SK-N-SH (cell line): ENCODE measurements around the gene DDR1. TPM values are rescaled to one million over a fixed set of nuclear protein-coding genes. Genes with fewer than 3 reads are reported as not detected.

Experiments used
- CTCF ChIA-PET: fragments of 300-600, 350-600 bp; formaldehyde crosslinking; extraction: SDS; loops from one replicate; lab custom pipeline; 2021; lab: Yijun Ruan, JAX
- POLR2A ChIA-PET: fragments of 350-600 bp; sonication (Branson Sonifier 250); formaldehyde crosslinking; extraction: SDS; loops from one replicate; lab custom pipeline; 2020; ENCODE audit warnings: antibody characterized with exemption, inconsistent platforms; lab: Yijun Ruan, JAX
- DNase-seq: peaks from one replicate; pipeline ENCODE4 v3.0.0; 2012
- H2AFZ ChIP-seq: fragments of 200-600 bp; sonication (generic); 2 replicates; pipeline ENCODE4 v1.8.1; 2016; ENCODE audit warnings: antibody characterized with exemption, mild to moderate bottlenecking, low read depth
- H3F3A ChIP-seq: fragments of 200-600 bp; sonication (generic); replicated peaks from 2 replicates; pipeline ENCODE3; 2016; ENCODE audit warnings: antibody characterized with exemption, mild to moderate bottlenecking; ENCODE audit not compliant: insufficient read depth
- H3K27ac ChIP-seq, 2 experiments: fragments of 200-500 bp in 1 of 2; fragments of 200-600 bp in 1 of 2; sonication (Bioruptor generic) in 1 of 2; sonication (generic), shearing (Covaris generic) in 1 of 2; 2 replicates each; pipeline versions ENCODE4 v1.5.1 to v1.6.1; 2014 to 2016; ENCODE audit warnings: low read depth in 2 of 2, inconsistent platforms in 1 of 2, low read length in 1 of 2, mild to moderate bottlenecking in 1 of 2, mixed read lengths in 1 of 2
- H3K27me3 ChIP-seq: fragments of 200-600 bp; sonication (generic), shearing (Covaris generic); 2 replicates; pipeline ENCODE4 v1.6.1; 2016; ENCODE audit warnings: mixed run types; ENCODE audit not compliant: insufficient read depth
- H3K36me3 ChIP-seq, 2 experiments: fragments of 200-500 bp in 1 of 2; fragments of 200-600 bp in 1 of 2; sonication (Bioruptor generic) in 1 of 2; sonication (generic) in 1 of 2; replicated peaks in 1 of 2; 2 replicates each; pipeline versions ENCODE3 to v1.5.1; 2014 to 2016; ENCODE audit warnings: low read length in 1 of 2, mild to moderate bottlenecking in 1 of 2; ENCODE audit not compliant: insufficient read depth in 2 of 2, control insufficient read depth in 1 of 2
- H3K4me1 ChIP-seq, 2 experiments: fragments of 200-500 bp in 1 of 2; fragments of 200-600 bp in 1 of 2; sonication (Bioruptor generic) in 1 of 2; sonication (generic), shearing (Covaris generic) in 1 of 2; 2 replicates each; pipeline versions ENCODE4 v1.5.1 to v1.6.1; 2014 to 2016; ENCODE audit warnings: low read depth in 1 of 2, low read length in 1 of 2, mixed run types in 1 of 2; ENCODE audit not compliant: insufficient read depth in 2 of 2, control insufficient read depth in 1 of 2
- H3K4me2 ChIP-seq: fragments of 200-600 bp; sonication (generic), shearing (Covaris generic); 2 replicates; pipeline ENCODE4 v1.6.1; 2017; ENCODE audit warnings: mixed run types
- H3K4me3 ChIP-seq, 2 experiments: fragments of 200-500 bp in 1 of 2; fragments of 200-600 bp in 1 of 2; sonication (Bioruptor generic) in 1 of 2; sonication (generic), shearing (Covaris generic) in 1 of 2; 2 replicates each; pipeline versions ENCODE4 v1.5.1 to v1.8.1; 2014 to 2016; ENCODE audit warnings: low read depth in 2 of 2, inconsistent platforms in 1 of 2, low read length in 1 of 2, mild to moderate bottlenecking in 1 of 2, mixed read lengths in 1 of 2, moderate library complexity in 1 of 2
- H3K79me2 ChIP-seq: fragments of 200-600 bp; sonication (generic); 2 replicates; pipeline ENCODE4 v1.8.1; 2017; ENCODE audit warnings: mild to moderate bottlenecking; ENCODE audit not compliant: insufficient read depth
- H3K9ac ChIP-seq: fragments of 200-600 bp; sonication (generic); 2 replicates; pipeline ENCODE4 v1.6.1; 2017; ENCODE audit warnings: mixed run types
- H3K9me2 ChIP-seq: fragments of 200-600 bp; sonication (generic); 2 replicates; pipeline ENCODE4 v1.6.1; 2017; ENCODE audit warnings: mixed run types
- H3K9me3 ChIP-seq: fragments of 200-600 bp; sonication (generic); 2 replicates; pipeline ENCODE4 v1.6.1; 2017; ENCODE audit warnings: mixed run types, mild to moderate bottlenecking, moderate library complexity
- H4K20me1 ChIP-seq: fragments of 200-600 bp; sonication (generic); 2 replicates; pipeline ENCODE4 v1.6.1; 2017; ENCODE audit warnings: mild to moderate bottlenecking, mixed run types; ENCODE audit not compliant: insufficient read depth
- CHD2 ChIP-seq: fragments of 150-350 bp; IDR thresholded peaks from 2 replicates; pipeline ENCODE4 v1.6.1; 2018; ENCODE audit warnings: low read length; ENCODE audit not compliant: partially characterized antibody
- CTCF ChIP-seq: fragments of 200-600 bp; sonication (generic); IDR thresholded peaks from 2 replicates; pipeline ENCODE4 v1.6.1; 2017; ENCODE audit warnings: antibody characterized with exemption, mild to moderate bottlenecking, moderate library complexity
- ELF1 ChIP-seq: IDR thresholded peaks from 2 replicates; pipeline ENCODE4 v1.4.0; 2012
- EZH2phosphoT487 ChIP-seq: fragments of 200-600 bp; sonication (generic); IDR thresholded peaks from 2 replicates; pipeline ENCODE4 v1.6.1; 2017; ENCODE audit warnings: low read depth, mixed run types, mild to moderate bottlenecking, antibody characterized with exemption, moderate library complexity, borderline replicate concordance
- FOSL2 ChIP-seq: IDR thresholded peaks from 2 replicates; pipeline ENCODE4 v1.4.0; 2012; ENCODE audit warnings: low read depth, mild to moderate bottlenecking, moderate library complexity, borderline replicate concordance
- FOXJ3 ChIP-seq: sonication (generic); formaldehyde crosslinking; IDR thresholded peaks from 2 replicates; pipeline ENCODE4 v1.5.1; 2020; ENCODE audit warnings: mild to moderate bottlenecking, missing genetic modification reagents
- FOXM1 ChIP-seq: IDR thresholded peaks from 2 replicates; pipeline ENCODE4 v1.4.0; 2012; ENCODE audit warnings: low read depth, mild to moderate bottlenecking
- IRF3 ChIP-seq: fragments of 150-350 bp; IDR thresholded peaks from 2 replicates; pipeline ENCODE4 v1.6.1; 2016; ENCODE audit warnings: mild to moderate bottlenecking, low read depth, low read length
- JUND ChIP-seq: IDR thresholded peaks from 2 replicates; pipeline ENCODE4 v1.4.0; 2012
- MEF2A ChIP-seq: IDR thresholded peaks from 2 replicates; pipeline ENCODE4 v1.4.0; 2012; ENCODE audit warnings: low read depth, borderline replicate concordance
- MXI1 ChIP-seq: IDR thresholded peaks from 2 replicates; pipeline ENCODE4 v1.6.1; 2012; ENCODE audit warnings: mild to moderate bottlenecking, low read depth, low read length, improper control_type of control experiment
- NFIC ChIP-seq: IDR thresholded peaks from 2 replicates; pipeline ENCODE4 v1.4.0; 2012; ENCODE audit warnings: borderline replicate concordance
- NRF1 ChIP-seq: IDR thresholded peaks from 2 replicates; pipeline ENCODE4 v1.6.1; 2012; ENCODE audit warnings: low read depth, mild to moderate bottlenecking, low read length
- POLR2AphosphoS5 ChIP-seq: IDR thresholded peaks from 2 replicates; pipeline ENCODE4 v1.6.1; 2012; ENCODE audit warnings: low read depth, low read length
- RAD21 ChIP-seq: IDR thresholded peaks from 2 replicates; pipeline ENCODE4 v1.6.1; 2012; ENCODE audit warnings: mild to moderate bottlenecking, low read length
- RCOR1 ChIP-seq: fragments of 150-350 bp; IDR thresholded peaks from 2 replicates; pipeline ENCODE4 v1.6.1; 2017; ENCODE audit warnings: antibody characterized with exemption, low read length
- REST ChIP-seq: IDR thresholded peaks from 2 replicates; pipeline ENCODE4 v1.6.1; 2012; ENCODE audit warnings: mild to moderate bottlenecking, low read depth, low read length, moderate library complexity
- RFX5 ChIP-seq: IDR thresholded peaks from 2 replicates; pipeline ENCODE4 v1.6.1; 2012; ENCODE audit warnings: mild to moderate bottlenecking, improper control_type of control experiment, low read length
- SMC3 ChIP-seq: IDR thresholded peaks from 2 replicates; pipeline ENCODE4 v1.6.1; 2012; ENCODE audit warnings: low read depth, low read length, improper control_type of control experiment
- TAF1 ChIP-seq: IDR thresholded peaks from 2 replicates; pipeline ENCODE4 v1.6.1; 2012; ENCODE audit warnings: low read depth, mild to moderate bottlenecking, low read length, moderate library complexity, borderline replicate concordance
- USF2 ChIP-seq: fragments of 150-350 bp; IDR thresholded peaks from 2 replicates; pipeline ENCODE4 v1.6.1; 2017; ENCODE audit warnings: antibody characterized with exemption, low read length, low read depth, borderline replicate concordance
- YY1 ChIP-seq: IDR thresholded peaks from 2 replicates; pipeline ENCODE4 v1.4.0; 2012; ENCODE audit warnings: low read depth, mild to moderate bottlenecking
- ZBTB33 ChIP-seq: IDR thresholded peaks from 2 replicates; pipeline ENCODE4 v1.4.0; 2012; ENCODE audit warnings: low read depth, borderline replicate concordance
- WGBS: methylation state at CpG from one replicate; pipeline ENCODE4 v1.1.6; 2017; ENCODE audit warnings: low lambda C conversion rate; 5-methylcytosine and 5-hydroxymethylcytosine counted together
- polyA plus RNA-seq, 3 experiments: library from polyadenylated mRNA; depleted of rRNA; stranded (reverse); fragments of >200 nt; gene quantifications; 2 replicates each; pipeline ENCODE4 v1.2.3, GENCODE V29; 2012

Gene DDR1
- polyA plus RNA-seq, 1 of the 3 experiments (the other 2 are of a cell fraction): 52.8 TPM

GRCh38 chr6:30876039-30876730 is 8.1 kb upstream of the DDR1 start:
- H3K4me2 ChIP-seq: peak overlapping the region; percentile 35; the same call in 1 of the 2 replicates
- no peak for DNase-seq
- no peak for TF ChIP-seq RAD21
- no peak for TF ChIP-seq NRF1
- TF ChIP-seq RFX5: no peak
- TF ChIP-seq MXI1: no peak
- TF ChIP-seq ELF1: no peak
- TF ChIP-seq USF2: no peak
- no peak for TF ChIP-seq REST
- TF ChIP-seq CTCF: no peak
- TF ChIP-seq ZBTB33: no peak
- peak; percentile 47; the same call in 1 of the 2 replicates for TF ChIP-seq POLR2AphosphoS5
- peak; percentile 88 for TF ChIP-seq NFIC
- TF ChIP-seq FOXJ3 (CRISPR knock-in tag): no peak
- TF ChIP-seq SMC3: no peak
- TF ChIP-seq IRF3: no peak
- TF ChIP-seq CHD2: no peak
- TF ChIP-seq FOSL2: peak; percentile 84
- TF ChIP-seq JUND: peak; percentile 90
- TF ChIP-seq MEF2A: peak; percentile 19; the same call in 1 of the 2 replicates
- no peak for TF ChIP-seq EZH2phosphoT487
- no peak for TF ChIP-seq RCOR1
- no peak for TF ChIP-seq TAF1
- no peak for TF ChIP-seq FOXM1
- TF ChIP-seq YY1: no peak

More at GRCh38 chr6:30876039-30876730, 8.1 kb upstream of the DDR1 start:
- H3K9me2 ChIP-seq: no peaks in the 10 kb centered on the region
- no peak overlapping the region for H3K4me3 ChIP-seq
- peak overlapping the region; percentile 63; the same call in 1 of the 2 replicates for H2AFZ ChIP-seq
- peak overlapping the region; percentile 34; the same call in 1 of the 2 replicates for H3K9ac ChIP-seq
- ChIA-PET POLR2A (interaction anchor here (0.9 kb wide), 1 partner anchor 284 kb away, joined by 3 read pairs; no protein-coding TSS in a partner anchor), CTCF (interaction anchor here (0.6 to 7.6 kb wide), 14 partner anchors 13 to 1354 kb away, joined by 3 to 103 read pairs (median 4); no protein-coding TSS in a partner anchor)
- peak overlapping the region; percentile 66 to 87; a peak in 3 of 4 replicates for H3K27ac ChIP-seq
- no peaks in the 10 kb centered on the region for H3K79me2 ChIP-seq
- no peaks in the 10 kb centered on the region for H3K27me3 ChIP-seq
- peaks cover 8% of the 10 kb centered on the region for H3F3A ChIP-seq
- no peaks in the 10 kb centered on the region for H3K36me3 ChIP-seq
- H3K9me3 ChIP-seq: 0 out of 2 replicates have a peak, but pooled peaks cover 6% of the 10 kb centered on the region
- 21% methylated on average over 4 of the region's 4 CpGs for WGBS
- peaks cover 7 to 17% of the 10 kb centered on the region in 2 experiments; a peak in 2 of 4 replicates for H3K4me1 ChIP-seq
- no peaks in the 10 kb centered on the region for H4K20me1 ChIP-seq
